HG02678 (cell line): ENCODE results near the gene SIRT7.

Source experiments
- ATAC-seq: cut with Tn5 transposase; IDR thresholded peaks from one replicate; pipeline ENCODE4 v1.9.1; 2021; ENCODE audit warnings: mild to moderate bottlenecking, moderate library complexity; ENCODE audit not compliant: unreplicated experiment

Gene SIRT7

DNA sequence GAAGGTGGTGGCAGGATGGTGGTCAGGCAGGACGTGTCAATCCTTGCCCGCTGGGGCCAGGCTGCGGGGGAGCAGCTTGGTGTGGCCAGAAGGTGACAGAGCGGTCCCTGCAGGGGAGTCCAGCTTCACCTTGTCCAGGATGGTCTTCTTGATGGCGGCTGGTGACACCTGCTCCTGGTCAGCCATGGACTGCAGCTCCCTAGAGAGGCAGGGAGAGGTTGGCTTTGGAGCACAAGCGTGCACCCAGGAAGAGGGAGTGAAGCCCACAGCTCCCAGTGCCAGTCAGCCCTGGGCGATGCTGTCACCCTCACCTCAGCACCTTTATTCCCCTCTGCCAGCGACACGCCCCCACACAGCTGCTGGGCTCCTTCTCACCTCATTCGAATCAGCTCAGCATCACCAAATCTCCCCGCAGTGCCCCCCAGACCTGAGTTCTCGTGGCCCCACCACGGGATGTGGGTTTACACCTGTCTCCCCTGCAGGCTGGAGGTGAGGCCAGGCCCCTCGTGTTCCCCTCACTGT, 15.3 kb upstream of the SIRT7 start:
- ATAC-seq = no peak

DNA sequence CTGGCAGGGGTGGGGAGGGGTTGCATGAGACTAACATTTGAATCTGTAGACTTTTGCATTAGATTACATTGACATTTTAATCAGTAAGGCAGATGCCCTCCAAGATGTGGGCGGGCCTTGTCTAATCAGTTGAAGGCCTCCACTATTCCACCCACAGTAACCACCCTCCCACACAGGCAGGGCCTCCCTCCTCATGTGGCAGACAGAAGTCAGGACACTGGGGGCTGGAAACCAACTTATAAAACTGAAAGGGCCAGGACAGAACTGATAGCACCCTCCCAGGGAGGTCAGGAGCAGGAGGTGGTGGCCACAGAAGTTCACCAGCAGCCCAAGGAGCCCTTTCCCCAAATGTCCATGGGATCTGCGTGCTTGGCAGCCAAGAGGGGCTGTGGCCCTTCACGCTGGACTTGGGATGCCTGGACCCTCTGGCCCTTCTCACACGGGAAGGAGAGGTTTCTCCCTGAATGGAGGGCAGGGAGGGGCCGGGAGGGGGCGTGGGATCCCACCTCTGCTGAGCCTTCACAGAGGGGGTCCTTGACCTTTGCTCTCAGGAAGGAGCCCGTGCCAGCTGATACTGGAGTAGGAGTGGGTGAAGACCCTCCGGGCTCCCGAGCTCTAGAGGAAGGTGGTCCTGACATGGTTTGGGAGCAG, 14.5 kb upstream of the SIRT7 start:
- ATAC-seq = no peak

DNA sequence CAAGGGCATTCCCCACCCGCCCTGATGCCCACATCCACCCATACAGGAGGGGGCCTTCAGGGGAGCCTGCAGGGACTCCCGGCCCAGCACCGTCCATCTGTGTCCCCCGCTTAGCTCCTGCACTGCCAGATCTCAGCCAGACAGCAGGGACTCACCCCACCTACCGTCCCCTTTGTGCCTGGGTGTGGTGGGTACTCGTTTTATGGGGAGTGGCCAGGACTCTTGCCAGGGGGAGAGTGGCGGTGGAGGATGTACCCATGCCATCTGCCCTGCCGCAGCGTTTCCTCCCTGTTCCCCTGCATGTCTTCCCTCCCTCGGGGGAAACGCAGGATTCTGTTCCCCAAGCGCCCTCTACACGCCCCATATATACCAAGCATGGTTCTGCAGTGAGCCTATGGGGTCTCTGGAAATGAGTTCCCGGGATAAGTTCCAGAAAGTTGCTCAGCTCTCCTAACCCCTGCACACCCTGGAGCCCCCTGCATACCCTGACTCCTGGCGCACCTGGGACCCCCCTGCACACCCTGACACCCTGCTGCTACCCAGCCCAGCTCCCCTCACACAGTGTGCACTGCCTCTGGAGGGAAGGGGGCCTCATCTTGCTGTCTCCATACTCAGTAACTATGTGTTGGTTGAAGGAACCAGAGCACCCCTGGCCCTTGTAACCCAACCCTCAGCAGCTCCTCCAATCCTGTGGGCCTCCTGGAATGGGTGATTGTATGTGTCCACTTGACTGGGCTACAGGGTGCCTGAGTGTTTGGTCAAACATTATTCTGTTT, 13.8 kb upstream of the SIRT7 start:
- ATAC-seq = no peak

DNA sequence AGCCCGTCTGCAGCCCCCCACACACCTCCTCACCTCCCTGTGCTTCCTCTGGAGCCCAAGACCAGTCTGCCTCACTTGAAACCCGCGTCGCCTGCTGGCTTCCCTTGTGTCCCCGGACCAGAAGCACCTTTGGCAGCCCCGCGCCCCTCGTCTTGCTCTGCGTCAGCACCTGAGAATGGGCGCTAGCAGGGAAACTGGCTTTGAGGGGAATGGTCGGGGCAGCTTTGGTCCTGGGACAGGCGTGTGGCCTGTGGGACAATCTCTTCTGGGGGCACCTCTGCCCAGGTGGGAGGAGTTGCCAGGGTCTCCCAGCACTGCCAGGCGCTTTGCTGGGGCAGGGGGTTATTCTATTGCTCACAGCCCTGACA, 13.2 kb upstream of the SIRT7 start:
- no peak for ATAC-seq

DNA sequence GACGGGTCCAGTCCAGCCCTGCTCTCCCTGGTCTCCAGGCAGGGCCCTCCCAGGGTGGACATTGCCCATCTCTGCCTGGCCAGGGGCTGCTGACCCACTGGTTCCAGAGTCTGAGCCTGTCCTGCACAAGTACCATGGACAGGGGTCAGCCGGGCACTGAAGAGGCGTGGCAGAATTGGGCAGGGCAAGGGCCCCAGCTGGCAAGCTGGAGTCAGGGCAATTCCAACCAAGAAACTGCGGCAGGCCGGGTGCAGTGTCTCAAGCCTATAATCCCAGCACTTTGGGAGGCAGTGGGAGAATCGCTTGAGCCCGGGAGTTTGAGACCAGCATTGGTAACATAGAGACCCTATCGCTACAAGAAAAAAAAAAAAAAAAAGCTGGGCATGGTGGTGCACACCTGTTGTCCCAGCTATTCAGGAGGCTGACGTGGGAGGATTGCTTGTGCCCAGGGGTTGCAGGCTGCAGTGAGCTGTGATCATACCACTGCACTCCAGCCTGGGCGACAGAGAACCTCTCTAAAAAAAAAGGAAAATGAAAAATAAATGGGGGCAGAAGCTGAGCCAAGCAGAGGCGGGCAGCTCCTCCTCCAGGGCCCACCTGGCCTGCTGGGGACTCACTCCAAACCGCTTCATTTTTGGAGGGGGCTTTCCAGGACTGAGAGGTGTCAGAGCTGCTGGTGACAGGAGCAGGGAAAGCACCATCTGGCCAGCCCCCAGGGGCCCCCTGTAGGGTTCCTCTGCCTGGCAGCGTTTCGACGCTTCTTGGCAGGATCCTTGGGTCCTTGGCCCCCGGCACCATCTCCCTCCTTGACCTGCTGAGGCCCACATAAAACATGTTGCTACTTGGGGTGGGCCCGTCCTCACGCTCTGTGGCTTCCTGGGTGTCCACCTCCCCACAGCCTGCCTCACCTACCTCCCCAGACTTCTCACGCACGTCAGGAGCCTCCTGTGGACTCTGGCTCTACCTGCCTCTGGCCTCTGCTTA, 12.5 kb upstream of the SIRT7 start:
- no peak for ATAC-seq

DNA sequence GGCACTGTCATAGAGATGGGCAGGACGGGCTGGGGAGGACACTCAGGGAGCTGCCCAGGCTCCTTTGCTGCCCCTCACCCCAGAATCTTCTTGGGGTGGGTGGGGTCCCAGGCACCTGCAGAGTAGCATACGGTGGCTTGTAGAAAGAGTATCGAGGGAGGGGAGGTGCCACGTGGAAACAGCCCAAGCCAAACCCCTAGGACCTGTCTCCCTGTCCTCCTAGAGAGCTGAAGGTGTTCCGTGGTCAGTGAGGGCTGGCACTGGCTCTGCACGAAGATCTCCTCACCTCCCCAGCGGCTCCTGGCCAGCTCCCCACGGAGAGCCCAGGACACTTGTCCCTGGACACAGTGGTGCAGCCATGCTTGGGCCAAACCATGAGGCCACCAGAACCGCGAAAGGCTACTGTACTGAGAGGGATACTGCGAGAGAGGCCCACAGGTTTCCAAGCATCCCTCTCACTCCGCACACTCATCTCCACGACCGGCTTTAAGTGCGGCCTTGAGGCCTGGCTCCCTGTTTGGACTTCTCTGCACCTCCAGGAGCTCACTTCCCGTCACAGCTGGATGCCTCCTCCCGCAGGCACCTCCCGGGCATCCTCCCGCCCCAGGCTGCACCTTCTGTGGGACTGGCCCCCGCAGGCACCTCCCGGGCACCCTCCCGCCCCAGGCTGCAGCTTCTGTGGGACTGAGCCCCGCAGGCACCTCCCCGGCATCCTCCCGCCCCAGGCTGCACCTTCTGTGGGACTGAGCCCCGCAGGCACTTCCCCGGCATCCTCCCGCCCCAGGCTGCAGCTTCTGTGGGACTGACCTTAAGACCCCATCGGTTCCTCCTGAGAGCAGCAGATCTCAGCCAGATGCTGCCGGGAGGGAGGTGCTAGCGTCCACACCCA, 11.5 kb upstream of the SIRT7 start:
- ATAC-seq = no peak

DNA sequence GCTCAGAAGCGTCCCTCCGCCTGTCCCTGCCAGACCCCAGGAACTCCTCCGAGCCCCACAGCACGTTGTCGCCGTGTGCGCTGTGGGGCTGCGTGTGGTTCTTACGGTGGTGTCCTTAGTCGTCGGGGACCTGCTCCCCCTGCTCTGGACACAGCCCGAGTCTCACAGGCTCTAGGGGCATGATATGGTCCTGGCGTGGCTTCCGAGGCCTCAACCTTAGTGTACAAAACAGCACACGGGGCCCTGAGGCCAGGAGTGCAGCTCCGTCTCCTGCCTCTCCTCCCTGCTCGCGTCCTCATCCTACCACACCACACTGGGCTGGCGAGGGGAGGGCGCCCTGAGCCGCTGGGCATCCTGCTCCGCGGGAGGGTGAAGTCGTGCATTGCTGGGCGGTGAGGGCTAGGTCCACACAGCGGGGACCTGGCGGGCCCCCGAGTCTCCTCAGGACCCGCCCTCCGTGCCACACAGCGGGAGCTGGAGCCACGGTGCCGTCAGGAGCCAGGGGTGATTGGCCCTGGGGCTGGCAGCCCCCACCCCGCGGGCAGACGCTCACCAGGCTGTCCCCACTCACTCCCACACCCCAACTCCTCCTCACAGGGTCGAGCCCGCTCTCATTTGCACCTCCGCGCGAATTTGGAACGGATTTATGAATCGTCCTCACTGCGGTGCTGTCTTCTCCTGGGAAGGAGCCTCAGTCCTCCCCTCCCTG, 10.7 kb upstream of the SIRT7 start:
- no peak for ATAC-seq

DNA sequence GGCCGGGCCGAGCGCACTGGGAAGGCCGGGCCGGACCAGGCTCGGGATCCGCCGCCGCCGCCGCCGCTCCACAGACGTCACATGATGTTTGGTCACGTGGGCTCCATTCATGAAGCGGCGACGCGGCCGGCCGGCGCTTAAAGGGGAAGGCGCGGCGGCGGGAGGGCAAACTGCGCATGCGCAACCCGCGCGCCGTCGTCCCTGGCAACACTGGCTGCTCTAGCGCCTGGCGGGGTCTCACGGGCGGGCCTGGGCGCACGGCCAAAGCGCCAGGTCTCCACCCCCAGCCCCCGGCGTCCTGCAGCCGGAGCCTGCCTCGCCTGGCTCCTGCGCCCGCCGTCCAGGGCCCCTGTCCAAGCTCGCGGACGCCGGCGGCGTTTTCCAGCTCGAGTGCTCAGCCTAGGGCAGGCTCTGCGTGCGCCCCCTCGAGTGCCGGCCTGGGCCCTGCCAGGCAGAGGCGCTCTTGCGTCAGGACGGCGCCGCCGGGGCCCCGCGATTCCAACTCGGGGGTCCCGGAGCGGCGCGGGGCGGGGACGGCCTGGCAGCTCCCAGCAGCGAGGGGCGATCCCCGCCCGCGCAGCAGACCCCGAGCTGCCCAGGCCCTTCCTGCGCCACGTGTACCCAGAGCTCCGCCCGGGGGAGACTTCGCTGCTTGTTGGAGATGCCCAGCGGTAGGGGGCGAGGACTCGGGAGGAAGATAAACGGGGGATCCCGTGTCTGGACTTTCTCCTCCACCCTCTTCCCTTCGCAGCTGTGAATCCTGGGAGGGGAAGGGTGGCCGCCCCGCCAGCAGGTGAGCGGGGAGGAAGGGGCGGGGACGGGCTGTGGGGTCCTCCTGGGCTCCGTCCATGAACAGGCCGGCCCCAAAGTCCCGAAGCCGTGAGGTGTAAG, 9.9 kb upstream of the SIRT7 start, which contains the start of gene MAFG:
MAFG (minus strand) TSS at position 83 of the 891 bp plus-strand sequence. CDS start 4,550 bp downstream, outside the sequence.
- ATAC-seq = peak; percentile 70

DNA sequence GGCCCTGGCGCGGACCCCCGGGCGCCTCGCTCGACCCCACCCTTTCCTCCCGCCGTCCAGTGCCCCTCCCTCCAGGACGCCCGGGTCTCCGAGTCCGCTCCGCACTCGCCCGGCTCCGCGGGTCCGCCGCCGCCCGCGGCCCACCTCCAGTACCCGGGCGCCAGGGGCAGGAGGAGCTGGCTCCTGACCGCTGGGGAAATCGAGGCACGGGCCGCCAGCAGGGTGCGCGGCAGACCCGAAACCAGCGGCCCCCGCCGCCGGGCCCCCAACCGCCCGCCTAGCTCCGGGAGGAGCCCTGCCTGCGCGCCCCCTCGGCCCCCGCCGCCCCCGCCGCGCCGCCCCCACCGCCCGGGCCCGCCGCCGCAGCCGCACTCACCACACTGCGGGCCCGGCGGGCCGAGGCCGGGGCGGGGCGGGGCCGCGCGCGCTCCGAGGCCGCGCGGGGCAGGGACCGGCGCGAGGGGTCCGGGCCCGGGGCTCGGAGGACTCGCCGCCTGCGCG, 9.2 kb upstream of the SIRT7 start:
- peak; percentile 8 for ATAC-seq

DNA sequence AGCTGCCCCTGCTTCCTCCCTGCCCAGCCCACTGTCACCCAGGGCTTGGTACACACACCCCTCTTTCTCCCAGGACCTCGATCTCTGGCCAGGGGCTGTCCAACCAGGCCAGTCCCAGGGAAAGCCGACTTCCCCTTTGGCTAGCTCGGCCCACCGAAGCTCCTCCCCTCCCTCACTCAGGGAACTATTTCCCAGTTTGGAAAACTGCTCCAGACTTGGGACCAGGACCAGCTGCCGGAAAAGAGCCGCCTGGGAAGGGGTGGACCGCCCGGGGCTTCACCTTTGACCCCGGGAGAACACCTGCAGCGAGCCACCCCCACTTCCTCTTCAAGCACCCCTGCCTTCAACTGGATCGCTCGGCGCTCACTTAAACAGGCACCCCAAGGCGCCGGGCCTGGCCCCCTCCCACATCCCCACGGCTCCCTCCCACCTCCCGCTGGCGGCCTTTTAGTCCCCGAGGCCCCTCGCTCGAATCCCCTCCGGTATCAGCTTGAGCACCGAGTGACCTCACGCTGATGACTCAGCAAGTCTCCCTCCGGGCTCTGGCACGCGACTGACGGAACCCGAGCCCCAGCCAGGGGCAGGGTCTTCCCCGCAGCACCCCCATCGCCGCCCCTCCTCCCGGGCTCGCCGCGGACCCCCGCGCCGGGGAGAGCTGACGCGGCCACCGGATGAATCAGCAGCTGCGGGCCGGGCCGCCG, 8.6 kb upstream of the SIRT7 start:
- ATAC-seq = peak; percentile 18

DNA sequence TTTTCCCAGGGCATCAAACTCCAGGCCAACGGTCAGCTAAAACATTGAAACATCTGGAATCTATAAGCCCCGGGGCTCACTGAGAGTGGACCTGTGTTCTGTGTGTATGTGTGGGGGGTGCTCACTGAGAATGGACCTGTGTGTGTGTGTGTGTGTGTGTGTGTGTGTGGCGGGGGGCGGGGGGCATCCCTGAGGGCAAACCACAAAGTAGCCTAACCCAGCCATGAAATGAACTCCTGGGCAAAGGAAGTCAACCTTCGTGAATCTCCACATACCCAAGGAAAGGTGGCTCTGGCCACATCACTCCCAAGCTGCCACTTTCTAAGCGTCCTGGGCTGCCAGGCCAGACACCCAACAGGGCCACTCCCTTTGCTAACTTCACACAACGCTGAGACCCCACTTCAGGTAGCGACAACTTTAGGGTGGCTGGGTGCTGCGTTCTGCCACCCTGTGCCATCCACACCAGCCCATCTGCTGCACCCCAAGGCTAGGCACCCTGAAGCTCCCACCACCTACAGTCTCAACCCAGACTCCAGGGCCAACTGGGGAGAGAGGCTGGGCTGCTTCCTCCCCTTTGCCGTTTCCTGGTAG, 8.0 kb upstream of the SIRT7 start:
- ATAC-seq = no peak

DNA sequence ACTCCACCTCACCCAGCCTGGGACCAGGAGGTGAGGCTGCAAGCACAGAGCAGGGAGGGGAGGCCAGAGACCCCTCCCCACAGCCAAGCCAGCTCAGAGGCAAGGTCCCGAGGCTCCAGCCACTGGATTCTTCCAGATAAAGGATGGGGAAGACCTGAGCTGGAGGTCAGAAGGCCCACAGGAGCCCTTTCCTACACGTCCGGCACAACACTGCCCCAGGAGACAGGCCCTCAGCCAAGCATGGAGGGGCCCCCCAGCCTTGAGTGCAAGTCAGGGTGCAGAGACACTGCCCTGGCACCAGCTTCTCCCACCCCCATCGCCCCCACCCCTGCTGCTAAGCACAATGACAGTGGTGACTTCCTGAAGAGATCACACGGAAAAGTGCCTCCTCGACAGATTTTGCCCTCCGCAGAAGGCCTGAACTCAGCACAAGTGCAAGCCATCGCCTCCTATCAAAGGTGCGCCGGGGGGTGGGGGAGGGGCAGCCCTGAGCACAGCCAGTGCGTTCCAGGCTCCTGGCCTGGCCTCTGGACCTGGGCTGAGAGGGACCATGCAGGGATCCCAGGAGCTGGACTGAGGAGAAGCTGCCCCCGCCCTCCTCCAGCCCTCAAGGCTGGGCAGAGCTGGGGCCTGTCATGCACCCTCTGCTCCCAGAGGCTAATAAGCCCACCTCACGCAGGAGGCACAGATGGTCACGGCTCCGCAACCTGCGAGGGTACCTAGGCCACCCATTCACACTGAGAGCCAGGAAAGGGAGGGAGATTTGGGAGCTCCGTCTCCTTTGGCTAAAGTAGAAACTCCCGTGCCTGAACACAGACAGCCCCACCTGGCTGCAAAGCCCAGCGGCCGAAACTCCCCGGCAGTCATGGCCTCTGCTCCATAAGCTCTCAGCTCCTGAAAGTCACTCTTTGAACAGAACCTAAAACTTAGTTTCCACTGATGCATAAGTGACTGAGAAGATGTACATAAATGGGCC, 6.9 kb upstream of the SIRT7 start:
- no peak for ATAC-seq

DNA sequence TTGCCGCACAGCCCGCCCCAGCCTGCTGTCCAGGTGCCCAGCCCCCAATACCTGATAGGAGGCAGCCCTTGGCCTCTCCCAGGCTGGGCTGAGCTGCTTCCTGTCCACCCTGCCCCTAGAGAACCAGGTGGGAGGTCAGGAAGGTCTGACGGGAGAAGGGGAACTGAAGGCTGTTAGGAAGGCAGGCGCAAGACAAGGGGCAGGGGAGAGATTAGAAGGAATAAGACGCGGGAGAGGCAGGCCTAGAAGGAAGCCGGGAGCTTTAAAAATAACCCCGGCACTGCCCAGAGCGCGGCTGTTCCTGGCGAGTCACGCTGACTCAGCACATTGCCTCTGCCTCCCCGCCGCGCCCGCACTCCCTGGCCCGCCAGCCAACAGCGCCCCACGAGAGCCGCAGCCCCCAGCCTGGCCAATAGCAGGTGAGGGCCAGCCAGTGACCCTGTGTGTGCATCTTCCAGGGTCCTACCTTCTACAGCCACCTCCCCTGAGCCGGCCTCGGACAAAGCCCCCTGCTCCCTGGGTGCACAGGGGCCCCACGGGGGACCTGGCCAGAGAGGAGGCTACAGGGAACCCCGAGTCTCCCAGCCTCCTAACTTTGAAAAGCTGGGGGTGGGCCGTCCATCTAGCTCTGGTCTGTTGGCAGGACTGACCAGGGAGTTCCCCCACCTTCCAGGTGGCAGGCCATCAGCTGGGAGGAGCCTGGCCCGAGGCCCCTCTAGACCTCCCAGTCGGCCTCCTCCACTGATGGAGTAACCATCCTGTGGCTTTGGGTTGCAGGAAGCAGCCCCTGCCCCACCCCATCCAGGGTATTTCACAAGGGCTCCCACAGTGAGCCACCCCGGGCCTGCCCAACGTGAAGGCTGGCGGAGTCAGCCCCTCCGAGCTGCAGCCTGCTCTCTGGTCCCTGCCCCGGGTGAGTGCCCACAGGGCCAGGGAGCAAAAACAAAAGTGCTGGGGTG, 5.6 kb upstream of the SIRT7 start:
- ATAC-seq = no peak

DNA sequence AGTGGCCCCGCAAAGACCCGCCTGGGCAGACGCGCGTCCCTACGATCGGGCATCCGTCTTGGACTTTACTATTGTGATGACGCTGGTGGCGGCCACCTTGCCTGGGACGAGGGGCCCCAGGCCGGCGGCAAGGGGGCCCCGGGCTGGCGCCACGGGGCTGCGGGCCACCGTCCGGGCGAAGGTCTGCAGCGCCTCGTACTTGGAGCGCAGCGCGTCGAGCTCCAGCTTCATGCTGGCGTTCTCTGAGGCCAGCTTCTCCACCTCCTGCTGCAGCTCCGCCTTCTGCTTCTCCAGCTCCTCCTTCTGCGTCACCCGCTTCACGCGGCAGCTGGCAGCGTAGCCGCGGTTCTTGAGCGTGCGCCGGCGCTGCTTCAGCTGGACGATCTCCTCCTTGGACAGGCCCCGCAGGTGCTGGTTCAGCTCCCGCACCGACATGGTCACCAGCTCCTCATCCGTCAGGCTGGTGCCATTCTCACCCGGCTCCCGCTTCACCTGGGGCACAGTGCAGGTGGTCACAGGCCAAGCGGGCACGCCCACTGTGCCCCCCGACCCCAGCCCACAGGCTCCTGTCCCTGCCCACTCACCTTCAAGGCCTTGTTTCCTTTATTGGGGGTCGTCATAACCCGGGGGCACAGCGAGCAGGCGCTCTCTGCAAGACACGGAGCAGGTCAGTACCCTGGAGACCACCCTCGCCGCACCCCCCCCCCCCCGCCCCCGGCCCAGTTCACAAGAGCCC, 4.8 kb upstream of the SIRT7 start:
- ATAC-seq = no peak
